Bronchial epithelial cell (primary cell): ENCODE results near the gene ITFG1. TPM values are rescaled to one million over a fixed set of nuclear protein-coding genes. Genes with fewer than 3 reads are reported as not detected.

Experiments
- DNase-seq: peaks from one replicate; pipeline ENCODE4 v3.0.0-alpha.2; 2010; ENCODE audit warnings: low read depth
- FAIRE-seq: peaks from 2 replicates; lab custom pipeline; 2011; peaks lifted over from hg19 to GRCh38; lab: Jason Lieb, UNC
- H3K27me3 ChIP-seq: 2 replicates; pipeline ENCODE4 v1.5.1; 2011; ENCODE audit warnings: low read length; ENCODE audit not compliant: control insufficient read depth, insufficient read depth
- H3K36me3 ChIP-seq: 2 replicates; pipeline ENCODE4 v1.5.1; 2011; ENCODE audit warnings: low read length; ENCODE audit not compliant: control insufficient read depth, insufficient read depth
- H3K4me3 ChIP-seq: 2 replicates; pipeline ENCODE4 v1.5.1; 2011; ENCODE audit warnings: mild to moderate bottlenecking, low read depth, low read length, control low read depth
- CTCF ChIP-seq: IDR thresholded peaks from 2 replicates; pipeline ENCODE4 v1.5.1; 2011; ENCODE audit warnings: mild to moderate bottlenecking, moderate library complexity, low read length, control low read depth, inconsistent platforms; ENCODE audit not compliant: insufficient read depth, severe bottlenecking
- total RNA-seq: library from RNA; depleted of rRNA; stranded (reverse); fragments of >200 nt; gene quantifications from 2 replicates; pipeline ENCODE4 v1.2.1, GENCODE V29; 2014

The ITFG1 gene
- total RNA-seq, 1 donor from 2014 or later, result 47.4 TPM

GRCh38 chr16:47175152-47175551 lies 285.7 kb downstream of the ITFG1 start:
- FAIRE-seq (no peak), DNase-seq (no peak)
- Histone ChIP-seq H3K27me3 (no peaks in the 10 kb centered on the region), H3K36me3 (no peaks in the 10 kb centered on the region), H3K4me3 (no peak overlapping the region)
- no peak for TF ChIP-seq CTCF

- DNase-seq (no peak), FAIRE-seq (no peak)
- Histone ChIP-seq H3K27me3 (no peaks in the 10 kb centered on the region), H3K4me3 (no peak overlapping the region), H3K36me3 (no peaks in the 10 kb centered on the region)
- TF ChIP-seq CTCF, result no peak
Measured at GRCh38 chr16:47162670-47163420, 298.0 kb downstream of the ITFG1 start.

GRCh38 chr16:47161464-47161863 lies 299.4 kb downstream of the ITFG1 start:
- DNase-seq, result no peak

GRCh38 chr16:47160422-47160821 lies 300.4 kb downstream of the ITFG1 start:
- Histone ChIP-seq H3K27me3 (no peaks in the 10 kb centered on the region), H3K4me3 (no peak overlapping the region), H3K36me3 (no peaks in the 10 kb centered on the region)
- DNase-seq, result no peak
- no peak for FAIRE-seq
- no peak for TF ChIP-seq CTCF

More at GRCh38 chr16:47161464-47161863, 299.4 kb downstream of the ITFG1 start:
- Histone ChIP-seq H3K27me3 (no peaks in the 10 kb centered on the region), H3K36me3 (no peaks in the 10 kb centered on the region), H3K4me3 (no peak overlapping the region)
- no peak for TF ChIP-seq CTCF
- FAIRE-seq, result no peak

- H3K4me3 ChIP-seq, result no peak overlapping the region
- no peaks in the 10 kb centered on the region for H3K36me3 ChIP-seq
- FAIRE-seq (no peak), DNase-seq (no peak)
- TF ChIP-seq CTCF, result no peak
- H3K27me3 ChIP-seq, result no peaks in the 10 kb centered on the region
Measured at GRCh38 chr16:47158992-47159391, 301.9 kb downstream of the ITFG1 start.
